Myocyte (in vitro differentiated cells): ENCODE data around the gene SMG5. TPM values are rescaled to one million over a fixed set of nuclear protein-coding genes. Genes with fewer than 3 reads are reported as not detected.
"Not testable (repeated sequence)": the region's sequence is repeated elsewhere in the genome, so short reads cannot be mapped to it uniquely, and the experiment has no call there.

Experiments
- DNase-seq: peaks from one replicate; pipeline ENCODE4 v3.0.0-alpha.2; 2012; ENCODE audit warnings: low read depth
- polyA plus RNA-seq: library from polyadenylated mRNA; unstranded; fragments of >200 nt; gene quantifications from one replicate; pipeline ENCODE4 v1.2.1, GENCODE V29; 2012; ENCODE audit warnings: missing spikeins
- total RNA-seq: library from RNA; depleted of rRNA; stranded (reverse); fragments of >200 nt; gene quantifications from 2 replicates; pipeline ENCODE4 v1.2.3, GENCODE V29; 2014

SMG5 gene, protein sequence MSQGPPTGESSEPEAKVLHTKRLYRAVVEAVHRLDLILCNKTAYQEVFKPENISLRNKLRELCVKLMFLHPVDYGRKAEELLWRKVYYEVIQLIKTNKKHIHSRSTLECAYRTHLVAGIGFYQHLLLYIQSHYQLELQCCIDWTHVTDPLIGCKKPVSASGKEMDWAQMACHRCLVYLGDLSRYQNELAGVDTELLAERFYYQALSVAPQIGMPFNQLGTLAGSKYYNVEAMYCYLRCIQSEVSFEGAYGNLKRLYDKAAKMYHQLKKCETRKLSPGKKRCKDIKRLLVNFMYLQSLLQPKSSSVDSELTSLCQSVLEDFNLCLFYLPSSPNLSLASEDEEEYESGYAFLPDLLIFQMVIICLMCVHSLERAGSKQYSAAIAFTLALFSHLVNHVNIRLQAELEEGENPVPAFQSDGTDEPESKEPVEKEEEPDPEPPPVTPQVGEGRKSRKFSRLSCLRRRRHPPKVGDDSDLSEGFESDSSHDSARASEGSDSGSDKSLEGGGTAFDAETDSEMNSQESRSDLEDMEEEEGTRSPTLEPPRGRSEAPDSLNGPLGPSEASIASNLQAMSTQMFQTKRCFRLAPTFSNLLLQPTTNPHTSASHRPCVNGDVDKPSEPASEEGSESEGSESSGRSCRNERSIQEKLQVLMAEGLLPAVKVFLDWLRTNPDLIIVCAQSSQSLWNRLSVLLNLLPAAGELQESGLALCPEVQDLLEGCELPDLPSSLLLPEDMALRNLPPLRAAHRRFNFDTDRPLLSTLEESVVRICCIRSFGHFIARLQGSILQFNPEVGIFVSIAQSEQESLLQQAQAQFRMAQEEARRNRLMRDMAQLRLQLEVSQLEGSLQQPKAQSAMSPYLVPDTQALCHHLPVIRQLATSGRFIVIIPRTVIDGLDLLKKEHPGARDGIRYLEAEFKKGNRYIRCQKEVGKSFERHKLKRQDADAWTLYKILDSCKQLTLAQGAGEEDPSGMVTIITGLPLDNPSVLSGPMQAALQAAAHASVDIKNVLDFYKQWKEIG
- total RNA-seq, result 104 TPM in 2 replicates
- polyA plus RNA-seq, result 72.8 TPM

DNA sequence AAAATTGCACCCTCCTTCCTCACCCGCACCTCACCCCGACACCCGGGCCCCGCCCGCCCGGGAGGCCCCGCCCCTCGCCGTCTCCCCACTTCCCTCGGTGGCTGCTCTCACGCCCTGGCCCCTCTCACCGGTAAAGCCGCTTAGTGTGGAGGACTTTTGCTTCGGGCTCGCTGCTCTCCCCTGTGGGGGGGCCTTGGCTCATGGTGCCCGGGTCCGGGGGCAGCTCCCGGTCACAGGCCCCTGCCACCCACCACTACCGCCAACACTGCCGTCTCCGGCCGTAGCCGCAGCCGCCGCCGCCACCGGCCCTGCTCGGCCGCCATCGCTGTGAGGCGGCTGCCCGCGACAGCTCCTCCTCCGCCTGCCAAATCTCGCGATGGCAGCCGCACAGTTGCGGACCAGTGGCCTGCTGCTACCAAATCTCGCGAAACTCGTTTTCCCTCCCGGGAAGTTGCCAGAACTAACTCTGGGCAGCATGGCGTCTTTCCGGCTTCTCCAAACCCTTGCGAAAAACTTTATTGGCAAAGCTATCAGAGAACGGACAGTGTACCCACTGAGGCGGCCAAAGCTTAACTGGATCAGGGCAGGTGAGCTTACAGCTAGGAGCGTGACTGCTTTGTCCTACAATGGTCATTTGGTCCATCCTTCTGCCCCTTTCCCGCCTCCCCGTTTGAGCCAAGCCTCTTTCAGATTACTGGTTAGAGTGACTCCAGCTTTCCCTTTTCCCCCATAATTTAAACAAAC lies at the start of gene SMG5:
TSS of gene SMG5 (minus strand) at position 347 of the 744 bp plus-strand sequence. CDS start at position 202, 145 bp downstream.
- peak; percentile 99 for DNase-seq

DNA sequence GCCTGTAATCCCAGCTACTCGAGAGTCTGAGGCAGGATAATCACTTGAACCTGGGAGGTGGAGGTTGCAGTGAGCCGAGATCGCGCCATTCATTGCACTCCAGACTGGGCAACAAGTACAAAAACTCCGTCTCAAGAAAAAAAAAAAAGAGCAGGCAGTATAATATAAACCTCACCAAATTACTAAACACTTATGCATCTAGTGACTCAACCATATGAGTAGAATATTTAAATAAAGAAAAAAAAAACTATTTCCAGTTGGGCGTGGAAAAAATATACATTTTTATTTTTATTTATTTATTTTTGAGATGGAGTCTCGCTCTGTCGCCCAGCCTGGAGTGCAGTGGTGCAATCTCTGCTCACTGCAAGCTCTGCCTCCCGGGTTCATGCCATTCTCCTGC lies 40.6 kb upstream of the SMG5 start:
- not testable (repeated sequence) for DNase-seq

- no peak for DNase-seq
Observed at GRCh38 chr1:156320560-156320959, 37.9 kb upstream of the SMG5 start.

GRCh38 chr1:156319664-156320063 lies 37.0 kb upstream of the SMG5 start:
- peak; percentile 45 for DNase-seq

DNA sequence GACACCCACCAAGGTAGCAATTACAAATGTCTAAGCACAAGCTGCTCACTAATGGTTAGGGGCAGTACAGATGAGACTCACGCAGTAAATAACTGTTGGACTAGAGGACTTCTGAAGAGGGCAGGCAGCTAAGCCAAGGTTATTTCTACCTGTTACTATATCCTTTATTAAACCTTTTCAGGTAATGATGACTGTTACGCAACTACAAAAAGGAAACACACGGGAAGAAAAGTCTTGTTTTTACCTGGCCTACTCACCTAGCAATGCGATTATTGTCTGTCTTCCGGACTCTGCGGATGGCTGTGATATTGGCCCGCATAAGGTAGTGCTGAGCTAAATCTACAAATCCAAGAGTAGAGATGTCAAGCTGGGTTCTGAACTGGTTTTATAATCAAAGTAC lies 34.3 kb upstream of the SMG5 start:
- DNase-seq, result no peak

DNA sequence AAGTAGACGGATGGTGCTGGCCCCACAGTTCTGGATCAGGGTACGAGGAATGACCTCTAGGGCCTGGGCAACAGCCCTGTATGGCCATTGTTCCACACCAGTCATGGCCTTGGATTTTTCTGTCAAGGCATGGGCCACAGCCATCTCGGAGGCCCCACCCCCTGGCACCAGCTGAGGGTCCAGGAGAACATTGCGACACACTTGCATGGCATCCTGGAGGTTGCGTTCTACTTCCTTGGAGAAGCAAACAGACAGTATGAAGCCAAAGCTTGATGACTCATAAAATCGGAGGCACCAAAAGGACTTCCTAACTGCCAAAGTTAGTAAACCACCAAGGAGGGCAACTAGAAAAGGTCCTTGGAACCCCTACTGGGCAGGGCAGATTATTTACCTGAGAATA lies 28.3 kb upstream of the SMG5 start:
- DNase-seq, result peak; percentile 17

GRCh38 chr1:156308078-156308477 lies 25.5 kb upstream of the SMG5 start:
- no peak for DNase-seq

GRCh38 chr1:156305215-156305614 lies 22.6 kb upstream of the SMG5 start:
- no peak for DNase-seq

DNA sequence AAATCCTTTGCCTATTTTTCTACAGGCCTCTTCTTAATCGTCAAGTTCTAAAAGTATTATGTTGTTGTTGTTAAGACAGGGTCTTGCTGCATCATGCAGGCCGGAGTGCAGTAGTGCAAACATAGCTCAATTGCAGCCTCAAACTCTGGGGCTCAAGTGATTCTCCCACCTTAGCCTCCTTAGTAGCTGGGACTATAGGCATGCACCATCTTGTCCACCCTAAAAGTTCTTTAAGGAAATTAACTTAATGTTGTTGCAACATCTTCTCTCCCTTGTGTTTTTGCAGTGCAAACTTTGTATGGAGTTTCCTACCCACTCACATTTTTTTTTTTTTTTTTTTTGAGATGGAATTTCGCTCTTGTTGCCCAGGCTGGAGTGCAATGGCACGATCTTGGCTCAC lies 20.6 kb upstream of the SMG5 start:
- DNase-seq, result no peak

- no peak for DNase-seq
Observed at GRCh38 chr1:156298852-156299357, 16.3 kb upstream of the SMG5 start, which contains the start of gene VHLL. TSS of gene VHLL (minus strand) at chr1:156299307. CDS start at chr1:156299189, 118 bp downstream.

GRCh38 chr1:156295391-156295947 lies 12.8 kb upstream of the SMG5 start, which contains the start of gene GLMP:
TSS of gene GLMP (minus strand) at chr1:156295679. CDS start at chr1:156295645, 34 bp downstream.
- DNase-seq, result peak; percentile 49

- DNase-seq, result no peak
Observed at GRCh38 chr1:156293895-156294294, 11.3 kb upstream of the SMG5 start.

GRCh38 chr1:156293098-156293434 lies 10.4 kb upstream of the SMG5 start:
- DNase-seq, result no peak

- peak; percentile 68 for DNase-seq
Observed at GRCh38 chr1:156291226-156292061, 8.8 kb upstream of the SMG5 start.

GRCh38 chr1:156289857-156290256 lies 7.2 kb upstream of the SMG5 start:
- DNase-seq, result no peak

GRCh38 chr1:156286061-156286460 lies 3.4 kb upstream of the SMG5 start:
- no peak for DNase-seq

- no peak for DNase-seq
Observed at GRCh38 chr1:156285437-156285836, 2.8 kb upstream of the SMG5 start.

DNA sequence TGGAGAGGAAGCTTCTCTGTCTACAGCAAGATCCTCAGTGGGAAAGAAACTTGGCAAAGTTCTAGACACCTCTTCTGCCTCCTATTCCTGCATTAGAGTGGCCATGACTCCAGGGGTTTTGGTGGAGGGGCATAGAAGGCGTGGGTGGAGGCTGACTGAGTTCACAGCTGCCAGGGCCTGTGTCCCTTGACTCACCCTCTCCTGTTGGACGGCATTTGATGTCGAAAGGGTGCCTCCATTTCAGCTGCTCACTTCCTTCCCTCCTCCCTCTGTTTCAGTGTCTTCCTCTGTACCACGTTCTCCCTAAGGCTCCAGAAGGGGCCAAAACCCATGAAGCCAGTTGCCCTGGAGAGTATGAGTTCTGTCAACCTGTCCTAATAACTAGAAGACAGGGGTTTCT lies 2.1 kb upstream of the SMG5 start:
- no peak for DNase-seq

DNA sequence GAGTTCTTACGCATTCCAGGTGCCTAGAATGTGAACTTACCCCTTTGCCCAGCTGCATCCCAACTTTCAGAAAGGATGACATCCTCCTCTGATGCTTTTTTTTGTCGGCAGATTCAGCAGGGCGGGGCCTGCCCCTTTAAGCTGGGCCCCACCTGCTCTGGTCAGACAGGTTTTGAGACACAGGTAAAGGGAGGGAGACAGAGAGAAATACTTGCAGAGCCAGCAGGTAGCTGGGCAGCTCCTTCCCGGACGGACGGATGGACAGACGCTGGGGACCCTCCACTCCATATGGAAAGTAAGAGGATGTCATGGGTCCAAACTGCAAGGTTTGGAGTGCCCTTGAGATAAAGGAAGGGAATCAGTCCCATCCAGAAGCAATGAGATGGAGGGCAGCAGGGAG lies 1.5 kb upstream of the SMG5 start, which contains the start of gene TMEM79:
TSS of gene TMEM79 (plus strand) at position 214 of the 400 bp plus-strand sequence. CDS start 902 bp downstream, outside the sequence.
- no peak for DNase-seq
